IMR-90 (cell line): Measurements from ENCODE around the gene SH2D4B. TPM values are rescaled to one million over a fixed set of nuclear protein-coding genes. Genes with fewer than 3 reads are reported as not detected.

Experiments used
- ATAC-seq: fragments of 200-7000 bp; cut with Tn5 transposase; 2 replicates; pipeline ENCODE4 v1.9.1; 2020; ENCODE audit warnings: low read depth, mild to moderate bottlenecking, moderate library complexity
- BruUV-seq: library from RNA; stranded (reverse); fragments of 400-500 nt; replicated peaks from 2 replicates; lab custom pipeline; 2021; lab: Mats Ljungman, UMichigan
- CTCF ChIA-PET: fragments of 300-600 bp; formaldehyde crosslinking; extraction: SDS; loops from one replicate; lab custom pipeline; 2021; ENCODE audit warnings: antibody characterized with exemption; lab: Yijun Ruan, JAX
- POLR2A ChIA-PET: fragments of 300-600 bp; sonication (Branson Sonifier 250); formaldehyde crosslinking; loops from one replicate; lab custom pipeline; 2022; ENCODE audit warnings: antibody characterized with exemption; ENCODE audit not compliant: unreplicated experiment; lab: Charles Lee
- DNase-seq: peaks from one replicate; pipeline ENCODE4 v3.0.0; 2013
- H2AFZ ChIP-seq: replicated peaks from 2 replicates; pipeline ENCODE3; 2013; ENCODE audit warnings: low read length, mild to moderate bottlenecking; ENCODE audit not compliant: poor library complexity
- H2AK5ac ChIP-seq: 2 replicates; pipeline ENCODE4 v1.6.1; 2013; ENCODE audit warnings: low read depth, low read length, inconsistent platforms
- H2AK9ac ChIP-seq: replicated peaks from 2 replicates; pipeline ENCODE3; 2013; ENCODE audit warnings: mild to moderate bottlenecking, low read depth, low read length, moderate library complexity; ENCODE audit not compliant: poor library complexity
- H2BK120ac ChIP-seq: 2 replicates; pipeline ENCODE4 v1.6.1; 2013; ENCODE audit warnings: low read depth, low read length, inconsistent platforms
- H2BK15ac ChIP-seq: 3 replicates; pipeline ENCODE4 v1.6.1; 2013; ENCODE audit warnings: low read depth, low read length, inconsistent platforms
- H2BK20ac ChIP-seq: 2 replicates; pipeline ENCODE4 v1.6.1; 2013; ENCODE audit warnings: low read depth, mild to moderate bottlenecking, inconsistent platforms, low read length, moderate library complexity
- H2BK5ac ChIP-seq: 2 replicates; pipeline ENCODE4 v1.6.1; 2013; ENCODE audit warnings: mild to moderate bottlenecking, low read depth, low read length, inconsistent platforms; ENCODE audit not compliant: poor library complexity, severe bottlenecking
- H3K14ac ChIP-seq: replicated peaks from 2 replicates; pipeline ENCODE4 v1.6.1; 2013; ENCODE audit warnings: low read depth, low read length, inconsistent platforms
- H3K18ac ChIP-seq: 2 replicates; pipeline ENCODE4 v1.6.1; 2013; ENCODE audit warnings: low read depth, low read length, control low read depth
- H3K23ac ChIP-seq: 2 replicates; pipeline ENCODE4 v1.6.1; 2013; ENCODE audit warnings: low read depth, low read length, inconsistent platforms
- H3K27ac ChIP-seq: 2 replicates; pipeline ENCODE4 v1.5.1; 2013; ENCODE audit warnings: mild to moderate bottlenecking, control low read depth, low read length; ENCODE audit not compliant: insufficient read depth
- H3K27me3 ChIP-seq: 2 replicates; pipeline ENCODE4 v1.6.1; 2013; ENCODE audit warnings: low read length; ENCODE audit not compliant: control insufficient read depth, insufficient read depth
- H3K36me3 ChIP-seq: 2 replicates; pipeline ENCODE4 v1.6.1; 2013; ENCODE audit warnings: low read length, mixed read lengths; ENCODE audit not compliant: control insufficient read depth, insufficient read depth
- H3K4ac ChIP-seq: 2 replicates; pipeline ENCODE4 v1.6.1; 2013; ENCODE audit warnings: low read depth, low read length, inconsistent platforms
- H3K4me1 ChIP-seq: 2 replicates; pipeline ENCODE4 v1.6.1; 2013; ENCODE audit warnings: low read length, mixed read lengths; ENCODE audit not compliant: control insufficient read depth, insufficient read depth
- H3K4me2 ChIP-seq: 2 replicates; pipeline ENCODE4 v1.6.1; 2013; ENCODE audit warnings: low read depth, mild to moderate bottlenecking, control low read depth, low read length, moderate library complexity
- H3K4me3 ChIP-seq: 2 replicates; pipeline ENCODE4 v1.5.1; 2013; ENCODE audit warnings: low read depth, mild to moderate bottlenecking, control low read depth, low read length, moderate library complexity; ENCODE audit not compliant: insufficient read depth
- H3K56ac ChIP-seq: 2 replicates; pipeline ENCODE4 v1.6.1; 2013; ENCODE audit warnings: low read length, inconsistent platforms; ENCODE audit not compliant: insufficient read depth; ENCODE audit errors: extremely low read depth
- H3K79me1 ChIP-seq, 2 experiments: 2 replicates each; pipeline ENCODE4 v1.6.1; 2013; ENCODE audit warnings: low read length in 2 of 2, inconsistent platforms in 1 of 2, low read depth in 1 of 2
- H3K9ac ChIP-seq: 2 replicates; pipeline ENCODE4 v1.6.1; 2013; ENCODE audit warnings: low read depth, low read length, control low read depth
- H3K9me1 ChIP-seq: 2 replicates; pipeline ENCODE4 v1.6.1; 2013; ENCODE audit warnings: low read length, inconsistent platforms; ENCODE audit not compliant: insufficient read depth
- H3K9me3 ChIP-seq: 2 replicates; pipeline ENCODE4 v1.6.1; 2013; ENCODE audit warnings: low read length; ENCODE audit not compliant: control insufficient read depth, insufficient read depth
- H4K20me1 ChIP-seq: 2 replicates; pipeline ENCODE4 v1.6.1; 2013; ENCODE audit warnings: low read length, inconsistent platforms; ENCODE audit not compliant: insufficient read depth
- H4K5ac ChIP-seq: 2 replicates; pipeline ENCODE4 v1.6.1; 2013; ENCODE audit warnings: mild to moderate bottlenecking, low read depth, low read length, control low read depth
- H4K8ac ChIP-seq, 2 experiments: 2 replicates each; pipeline ENCODE4 v1.6.1; 2013; ENCODE audit warnings: low read depth in 2 of 2, low read length in 2 of 2, control low read depth in 1 of 2, inconsistent platforms in 1 of 2
- H4K91ac ChIP-seq: 2 replicates; pipeline ENCODE4 v1.6.1; 2013; ENCODE audit warnings: low read depth, low read length, inconsistent platforms; ENCODE audit not compliant: insufficient read depth
- CEBPB ChIP-seq: IDR thresholded peaks from 2 replicates; pipeline ENCODE4 v1.6.1; 2012; ENCODE audit warnings: low read depth, low read length, improper control_type of control experiment
- CHD1 ChIP-seq: IDR thresholded peaks from 2 replicates; pipeline ENCODE4 v1.6.1; 2012; ENCODE audit warnings: low read depth, low read length, improper control_type of control experiment
- CTCF ChIP-seq: conservative IDR thresholded peaks from 2 replicates; pipeline ENCODE4 v1.5.1; 2012; ENCODE audit warnings: mild to moderate bottlenecking, low read depth, low read length, improper control_type of control experiment
- ELK1 ChIP-seq: fragments of 150-350 bp; IDR thresholded peaks from 2 replicates; pipeline ENCODE4 v1.6.1; 2016; ENCODE audit warnings: low read depth, mild to moderate bottlenecking, low read length, moderate library complexity, borderline replicate concordance
- FOS ChIP-seq: fragments of 150-350 bp; IDR thresholded peaks from 2 replicates; pipeline ENCODE4 v1.6.1; 2016; ENCODE audit warnings: low read depth, low read length
- MAFK ChIP-seq: IDR thresholded peaks from 2 replicates; pipeline ENCODE4 v1.6.1; 2012; ENCODE audit warnings: low read depth, low read length, improper control_type of control experiment
- MAZ ChIP-seq: IDR thresholded peaks from 2 replicates; pipeline ENCODE4 v1.6.1; 2012; ENCODE audit warnings: low read depth, mild to moderate bottlenecking, low read length, improper control_type of control experiment, moderate library complexity, borderline replicate concordance
- MXI1 ChIP-seq: IDR thresholded peaks from 2 replicates; pipeline ENCODE4 v1.6.1; 2012; ENCODE audit warnings: low read depth, mild to moderate bottlenecking, low read length, moderate library complexity, borderline replicate concordance
- NFE2L2 ChIP-seq: fragments of 150-350 bp; IDR thresholded peaks from 2 replicates; pipeline ENCODE4 v1.6.1; 2016; ENCODE audit warnings: low read depth, mild to moderate bottlenecking, low read length
- POLR2A ChIP-seq: IDR thresholded peaks from 2 replicates; pipeline ENCODE4 v1.6.1; 2012; ENCODE audit warnings: mild to moderate bottlenecking, low read depth, low read length
- RAD21 ChIP-seq: IDR thresholded peaks from 2 replicates; pipeline ENCODE4 v1.6.1; 2012; ENCODE audit warnings: low read length, improper control_type of control experiment
- RCOR1 ChIP-seq: IDR thresholded peaks from 2 replicates; pipeline ENCODE4 v1.6.1; 2012; ENCODE audit warnings: mild to moderate bottlenecking, low read length, improper control_type of control experiment; ENCODE audit not compliant: insufficient replicate concordance
- SMC3 ChIP-seq: fragments of 150-350 bp; IDR thresholded peaks from 2 replicates; pipeline ENCODE4 v1.6.1; 2016; ENCODE audit warnings: low read depth, mild to moderate bottlenecking, antibody characterized with exemption, low read length, moderate library complexity
- USF2 ChIP-seq: fragments of 150-350 bp; IDR thresholded peaks from 2 replicates; pipeline ENCODE4 v1.6.1; 2017; ENCODE audit warnings: mild to moderate bottlenecking, antibody characterized with exemption, low read length, low read depth
- WGBS, 2 experiments: methylation state at CpG; one replicate each; pipeline versions ENCODE4 v1.1.5 to v1.1.7; 2013; ENCODE audit warnings: missing lambda C conversion rate in 2 of 2; ENCODE audit not compliant: insufficient read length in 1 of 2; ENCODE audit errors: extremely low coverage in 2 of 2; 5-methylcytosine and 5-hydroxymethylcytosine counted together
- dilution Hi-C: fragments of 300-500 bp; cut with HindIII; formaldehyde crosslinking; loops from one replicate; pipeline ENCODE4 v1.14.3; 2018; ENCODE audit warnings: low sequenced_read_pairs; ENCODE audit not compliant: unreplicated experiment
- in situ Hi-C: fragments of 300-500 bp; cut with MboI; formaldehyde crosslinking; loops from 3 replicates; pipeline ENCODE4 v1.14.3; 2019; ENCODE audit warnings: low sequenced_read_pairs, inconsistent platforms, mixed read lengths
- intact Hi-C: fragments of 100-400 bp; cut with micrococcal nuclease; formaldehyde crosslinking; loops from 2 replicates; pipeline ENCODE4 v1.10.0; 2022
- polyA plus RNA-seq, 3 experiments: library from polyadenylated mRNA; depleted of rRNA; stranded (reverse); fragments of >200 nt; gene quantifications; 2 replicates each; pipeline ENCODE4 v1.2.3, GENCODE V29; 2012; ENCODE audit warnings: low replicate concordance in 1 of 3
- total RNA-seq: library from RNA; depleted of rRNA; stranded (reverse); fragments of >200 nt; gene quantifications from 2 replicates; pipeline ENCODE4 v1.2.3, GENCODE V29; 2012

SH2D4B gene
- total and polyA plus RNA-seq, 2 of the 4 experiments (the other 2 are of a cell fraction) = not detected

GRCh38 chr10:80567292-80567691 lies 29.6 kb downstream of the SH2D4B start:
- no CpG with 5 or more reads among the region's 2 CpGs for WGBS, 2 experiments
- no peak for DNase-seq
- no peak for ATAC-seq

More at GRCh38 chr10:80567292-80567691, 29.6 kb downstream of the SH2D4B start:
- no peak overlapping the region for H2BK15ac ChIP-seq
- no peak overlapping the region for H2BK120ac ChIP-seq
- H4K8ac ChIP-seq = no peak overlapping the region
- no peak overlapping the region for H3K27ac ChIP-seq
- H4K91ac ChIP-seq = no peak overlapping the region
- no peaks in the 10 kb centered on the region for H3K9me1 ChIP-seq
- H2AFZ ChIP-seq = no peak overlapping the region
- H3K36me3 ChIP-seq = no peaks in the 10 kb centered on the region
- H3K9ac ChIP-seq = no peak overlapping the region
- H3K18ac ChIP-seq = no peak overlapping the region
- H2BK20ac ChIP-seq = no peak overlapping the region
- dilution Hi-C loops = no loop called here
- H2AK9ac ChIP-seq = no peak overlapping the region
- TF ChIP-seq POLR2A (no peak), MAFK (no peak), RCOR1 (no peak), FOS (no peak), MXI1 (no peak), MAZ (no peak), CEBPB (no peak), USF2 (no peak), CTCF (no peak), ELK1 (no peak), NFE2L2 (no peak), CHD1 (no peak), SMC3 (no peak), RAD21 (no peak)
- no peaks in the 10 kb centered on the region for H3K9me3 ChIP-seq
- POLR2A ChIA-PET = no interaction called here
- no peak overlapping the region for H4K5ac ChIP-seq
- CTCF ChIA-PET = no interaction called here
- H3K4ac ChIP-seq = no peak overlapping the region
- no peak overlapping the region for H2BK5ac ChIP-seq
- no peak overlapping the region for H3K4me3 ChIP-seq
- no peak overlapping the region for H3K14ac ChIP-seq
- in situ Hi-C loops = no loop called here
- H3K27me3 ChIP-seq = no peaks in the 10 kb centered on the region; the same call in 1 of the 2 replicates
- intact Hi-C loops = no loop called here
- no peak overlapping the region for H3K56ac ChIP-seq
- no TSS peak for BruUV-seq
- H3K4me1 ChIP-seq = no peaks in the 10 kb centered on the region
- no peak overlapping the region for H3K23ac ChIP-seq
- H4K20me1 ChIP-seq = no peaks in the 10 kb centered on the region
- H2AK5ac ChIP-seq = no peak overlapping the region
- H3K79me1 ChIP-seq = no peaks in the 10 kb centered on the region
- H3K4me2 ChIP-seq = no peak overlapping the region
